SK-N-SH treated with all-trans-retinoic acid at 6 μM for 48 hours (cell line): ENCODE results near the gene ARHGAP26.

ENCODE experiments used
- ATAC-seq: fragments of 200-7000 bp; cut with Tn5 transposase; 3 replicates; pipeline ENCODE4 v1.9.1; 2020; ENCODE audit warnings: mild to moderate bottlenecking, moderate library complexity
- ARNTL ChIP-seq: fragments of 450-650 bp; formaldehyde crosslinking; IDR thresholded peaks from 2 replicates; pipeline ENCODE4 v1.5.0; 2020; ENCODE audit warnings: low read depth, mild to moderate bottlenecking, moderate library complexity, borderline replicate concordance
- BACH2 ChIP-seq: fragments of 250-450 bp; sonication (Bioruptor Pico); IDR thresholded peaks from 2 replicates; pipeline ENCODE4 v1.9.0; 2021; ENCODE audit warnings: mild to moderate bottlenecking, borderline replicate concordance
- CREB5 ChIP-seq: fragments of 250-450 bp; sonication (Bioruptor Pico); IDR thresholded peaks from 2 replicates; pipeline ENCODE4 v1.5.1; 2020; ENCODE audit warnings: low read depth, mild to moderate bottlenecking, moderate library complexity
- CSDC2 ChIP-seq: fragments of 250-450 bp; sonication (Bioruptor Pico); IDR thresholded peaks from 2 replicates; pipeline ENCODE4 v1.5.0; 2020; ENCODE audit warnings: mild to moderate bottlenecking, moderate library complexity
- CSRNP3 ChIP-seq: fragments of 250-450 bp; sonication (Bioruptor Pico); IDR thresholded peaks from 2 replicates; pipeline ENCODE4 v1.5.1; 2021; ENCODE audit warnings: mild to moderate bottlenecking, moderate library complexity
- ESRRG ChIP-seq: fragments of 250-450 bp; sonication (Bioruptor Pico); IDR thresholded peaks from 2 replicates; pipeline ENCODE4 v1.6.1; 2021; ENCODE audit warnings: mild to moderate bottlenecking
- GLIS3 ChIP-seq: fragments of 250-450 bp; sonication (Bioruptor Pico); IDR thresholded peaks from 2 replicates; pipeline ENCODE4 v1.5.0; 2020; ENCODE audit warnings: mild to moderate bottlenecking, moderate library complexity
- OSR1 ChIP-seq: fragments of 250-450 bp; sonication (Bioruptor Pico); IDR thresholded peaks from 2 replicates; pipeline ENCODE4 v1.8.0; 2022; ENCODE audit warnings: moderate library complexity, mild to moderate bottlenecking, inconsistent platforms
- PATZ1 ChIP-seq: fragments of 250-450 bp; sonication (Bioruptor Pico); IDR thresholded peaks from 2 replicates; pipeline ENCODE4 v1.8.0; 2020; ENCODE audit warnings: mild to moderate bottlenecking, moderate library complexity, borderline replicate concordance
- POU6F1 ChIP-seq: fragments of 250-450 bp; sonication (Bioruptor Pico); IDR thresholded peaks from 2 replicates; pipeline ENCODE4 v1.8.0; 2021; ENCODE audit warnings: low read depth, mild to moderate bottlenecking, moderate library complexity, borderline replicate concordance
- PPARA ChIP-seq: fragments of 250-450 bp; sonication (Bioruptor Pico); IDR thresholded peaks from 2 replicates; pipeline ENCODE4 v1.5.0; 2020; ENCODE audit warnings: mild to moderate bottlenecking, borderline replicate concordance
- RARB ChIP-seq: fragments of 250-450 bp; sonication (Bioruptor Pico); IDR thresholded peaks from 2 replicates; pipeline ENCODE4 v1.8.0; 2021; ENCODE audit warnings: mild to moderate bottlenecking, moderate library complexity
- SNAI2 ChIP-seq: fragments of 250-450 bp; sonication (Bioruptor Pico); IDR thresholded peaks from 2 replicates; pipeline ENCODE4 v1.5.0; 2020; ENCODE audit warnings: mild to moderate bottlenecking, moderate library complexity
- TCF4 ChIP-seq: fragments of 250-450 bp; sonication (Bioruptor Pico); IDR thresholded peaks from 2 replicates; pipeline ENCODE4 v1.8.0; 2021; ENCODE audit warnings: mild to moderate bottlenecking, moderate library complexity, borderline replicate concordance
- TOX ChIP-seq: fragments of 250-450 bp; sonication (Bioruptor Pico); IDR thresholded peaks from 2 replicates; pipeline ENCODE4 v1.8.0; 2021; ENCODE audit warnings: mild to moderate bottlenecking, moderate library complexity, borderline replicate concordance
- TSHZ2 ChIP-seq: fragments of 250-450 bp; sonication (Bioruptor Pico); IDR thresholded peaks from 2 replicates; pipeline ENCODE4 v1.5.0; 2020; ENCODE audit warnings: mild to moderate bottlenecking, moderate library complexity
- ZC3H10 ChIP-seq: fragments of 250-450 bp; sonication (Bioruptor Pico); IDR thresholded peaks from 2 replicates; pipeline ENCODE4 v1.5.1; 2021; ENCODE audit warnings: mild to moderate bottlenecking, moderate library complexity
- ZFP3 ChIP-seq: fragments of 250-450 bp; sonication (Bioruptor Pico); IDR thresholded peaks from 2 replicates; pipeline ENCODE4 v1.5.0; 2020; ENCODE audit warnings: mild to moderate bottlenecking, moderate library complexity
- ZFP30 ChIP-seq: fragments of 450-650 bp; formaldehyde crosslinking; IDR thresholded peaks from 2 replicates; pipeline ENCODE4 v1.5.0; 2022; ENCODE audit warnings: mild to moderate bottlenecking, moderate library complexity
- ZNF565 ChIP-seq: fragments of 450-650 bp; formaldehyde crosslinking; conservative IDR thresholded peaks from 2 replicates; pipeline ENCODE4 v1.5.0; 2020; ENCODE audit warnings: low read depth, mild to moderate bottlenecking, moderate library complexity
- ZNF70 ChIP-seq: fragments of 450-650 bp; formaldehyde crosslinking; IDR thresholded peaks from 2 replicates; pipeline ENCODE4 v1.5.0; 2020; ENCODE audit warnings: mild to moderate bottlenecking, moderate library complexity
- ZNF8 ChIP-seq: fragments of 450-650 bp; formaldehyde crosslinking; IDR thresholded peaks from 2 replicates; pipeline ENCODE4 v1.5.0; 2020; ENCODE audit warnings: mild to moderate bottlenecking, moderate library complexity

Gene ARHGAP26

GRCh38 chr5:143047091-143047490 is 276.9 kb downstream of the ARHGAP26 start (continued):
- TF ChIP-seq PPARA (CRISPR knock-in tag) (no peak), ARNTL (no peak), TOX (CRISPR knock-in tag) (no peak)

GRCh38 chr5:143050183-143050582 is 280.0 kb downstream of the ARHGAP26 start:
- no peak for ATAC-seq
- TF ChIP-seq POU6F1 (CRISPR knock-in tag) (no peak), TOX (CRISPR knock-in tag) (no peak), PPARA (CRISPR knock-in tag) (no peak), TSHZ2 (no peak), ZC3H10 (CRISPR knock-in tag) (no peak), BACH2 (CRISPR knock-in tag) (no peak), GLIS3 (CRISPR knock-in tag) (no peak), ZFP30 (CRISPR knock-in tag) (no peak), SNAI2 (no peak), ZNF565 (CRISPR knock-in tag) (no peak), ARNTL (no peak), ESRRG (no peak), ZFP3 (CRISPR knock-in tag) (no peak), PATZ1 (no peak), CSRNP3 (CRISPR knock-in tag) (no peak), ZNF8 (CRISPR knock-in tag) (no peak), OSR1 (no peak), ZNF70 (no peak), CSDC2 (CRISPR knock-in tag) (no peak)

- peak; percentile 87 for ATAC-seq
- TF ChIP-seq SNAI2 (no peak), BACH2 (CRISPR knock-in tag) (no peak), CSDC2 (CRISPR knock-in tag) (no peak), TCF4 (no peak), ZNF70 (no peak), GLIS3 (CRISPR knock-in tag) (no peak), POU6F1 (CRISPR knock-in tag) (no peak), ESRRG (no peak), RARB (CRISPR knock-in tag) (no peak), PPARA (CRISPR knock-in tag) (no peak), ZNF565 (CRISPR knock-in tag) (no peak), PATZ1 (no peak), CSRNP3 (CRISPR knock-in tag) (no peak), ARNTL (no peak), CREB5 (CRISPR knock-in tag) (no peak), OSR1 (no peak)
Observed at GRCh38 chr5:143051244-143052058, 281.3 kb downstream of the ARHGAP26 start.
